Hindlimb muscle (tissue), 1 donor: ENCODE results near the gene GRM7. TPM values are rescaled to one million over a fixed set of nuclear protein-coding genes. Genes with fewer than 3 reads are reported as not detected.

Source experiments
- DNase-seq: peaks from one replicate; pipeline ENCODE4 v3.0.0-alpha.2; 2013
- polyA plus RNA-seq: library from polyadenylated mRNA; unstranded; fragments of 120-200 nt; gene quantifications from one replicate; pipeline ENCODE4 v1.2.1, GENCODE V29; 2013; ENCODE audit not compliant: insufficient read length

The GRM7 gene
- polyA plus RNA-seq, 1 donor = not detected

GRCh38 chr3:7678521-7678920, 817.6 kb downstream of the GRM7 start:
- DNase-seq = no peak

GRCh38 chr3:7682822-7683229, 821.9 kb downstream of the GRM7 start:
- peak; percentile 15 for DNase-seq

- DNase-seq = no peak
These were observed 822.5 kb downstream of the GRM7 start for GRCh38 chr3:7683426-7683825.

- DNase-seq = no peak
These were observed 823.3 kb downstream of the GRM7 start for GRCh38 chr3:7684182-7684715.

DNA sequence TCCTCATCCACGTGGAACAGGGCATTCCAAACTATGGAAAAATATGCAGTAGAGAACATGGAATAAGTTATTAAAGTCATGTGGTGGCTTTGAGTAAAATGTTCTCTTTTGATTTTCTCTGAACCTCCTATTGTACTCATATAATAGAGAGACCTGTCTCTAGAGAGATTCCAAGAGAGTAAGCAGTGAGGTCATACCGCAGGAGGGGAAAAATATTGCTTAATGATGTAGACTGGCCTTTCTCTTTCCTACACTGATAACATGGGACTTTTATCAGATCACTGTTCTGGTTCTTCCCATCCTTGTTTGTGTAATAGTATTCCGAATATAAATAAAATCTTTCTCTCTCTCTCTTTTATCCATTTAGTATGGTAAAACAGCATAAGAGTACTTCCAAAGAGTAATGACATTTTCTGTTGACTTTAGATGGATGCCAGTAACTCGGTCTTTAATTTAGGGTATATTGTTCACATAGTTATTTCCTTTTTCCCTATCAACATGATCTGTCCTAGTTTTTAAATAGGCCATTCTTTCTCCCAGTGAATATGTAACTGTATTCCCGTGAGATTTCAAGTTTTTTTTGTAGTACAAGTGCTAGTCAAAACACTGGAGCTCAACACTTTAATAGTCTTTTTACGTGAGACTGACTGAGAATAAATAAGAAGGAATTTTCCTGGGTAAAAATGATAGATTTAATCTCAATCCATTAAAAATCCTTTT, 826.7 kb downstream of the GRM7 start:
- DNase-seq = no peak

- DNase-seq = no peak
These were observed 832.0 kb downstream of the GRM7 start for GRCh38 chr3:7692866-7693265.

- DNase-seq = no peak
These were observed 833.1 kb downstream of the GRM7 start for GRCh38 chr3:7693976-7694375.

DNA sequence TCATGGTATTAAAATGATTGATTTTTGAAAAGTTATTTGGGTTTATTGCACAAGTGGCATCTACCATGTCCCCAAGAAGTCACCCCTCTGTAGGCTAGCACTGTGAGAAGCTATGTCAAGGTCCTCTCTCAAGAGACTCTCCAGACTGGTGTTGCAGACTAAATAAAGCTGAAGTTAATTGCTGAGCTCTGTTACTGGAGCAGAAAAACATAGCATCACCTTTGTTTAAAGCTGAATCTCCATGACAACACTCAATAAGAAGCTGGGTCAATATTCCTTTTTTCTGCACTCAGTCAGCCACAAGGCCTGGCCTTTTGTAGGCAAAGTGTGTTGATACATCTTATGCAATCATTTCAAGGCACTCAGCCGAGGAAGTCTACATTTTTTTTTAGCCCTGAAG, 834.1 kb downstream of the GRM7 start:
- DNase-seq = no peak

DNA sequence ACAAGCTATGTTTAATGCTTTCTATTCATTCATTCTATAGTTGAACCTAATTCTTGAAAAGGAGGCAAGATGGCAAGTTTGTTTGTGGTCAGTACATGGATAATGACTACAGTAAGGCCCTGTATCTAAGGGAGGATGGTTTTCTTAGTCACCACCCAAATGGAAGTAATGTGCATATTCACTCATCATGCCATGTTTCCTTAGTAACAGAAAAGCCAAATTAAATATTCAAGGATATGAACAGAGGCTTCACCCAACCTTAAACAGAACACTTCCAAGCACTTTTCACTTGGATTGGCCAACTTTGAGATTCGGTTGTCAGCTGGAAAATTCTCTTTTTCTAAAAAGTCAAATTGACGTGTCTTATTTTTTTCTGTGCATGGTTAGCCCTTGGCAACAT, 835.4 kb downstream of the GRM7 start:
- no peak for DNase-seq

DNA sequence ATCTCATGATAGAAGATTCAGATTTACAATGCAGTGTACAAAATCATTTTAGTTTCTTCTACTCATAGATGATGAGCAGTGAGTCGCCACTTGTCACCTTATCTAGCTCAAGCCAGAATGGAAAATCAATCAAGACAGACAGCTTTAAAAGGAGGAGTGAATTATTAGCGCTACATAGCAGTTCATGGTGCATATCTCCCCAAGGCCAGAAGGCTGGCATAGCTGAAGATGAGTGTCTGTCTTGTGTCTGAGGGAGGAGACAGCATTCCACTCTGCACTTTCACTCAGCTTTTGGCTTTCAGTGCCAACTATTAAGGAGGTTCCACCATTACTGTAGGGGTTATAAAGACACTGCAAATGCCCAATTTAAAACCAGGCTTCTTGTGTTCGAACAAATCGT, 836.6 kb downstream of the GRM7 start:
- DNase-seq = no peak

GRCh38 chr3:7700539-7700938, 839.6 kb downstream of the GRM7 start:
- no peak for DNase-seq

DNA sequence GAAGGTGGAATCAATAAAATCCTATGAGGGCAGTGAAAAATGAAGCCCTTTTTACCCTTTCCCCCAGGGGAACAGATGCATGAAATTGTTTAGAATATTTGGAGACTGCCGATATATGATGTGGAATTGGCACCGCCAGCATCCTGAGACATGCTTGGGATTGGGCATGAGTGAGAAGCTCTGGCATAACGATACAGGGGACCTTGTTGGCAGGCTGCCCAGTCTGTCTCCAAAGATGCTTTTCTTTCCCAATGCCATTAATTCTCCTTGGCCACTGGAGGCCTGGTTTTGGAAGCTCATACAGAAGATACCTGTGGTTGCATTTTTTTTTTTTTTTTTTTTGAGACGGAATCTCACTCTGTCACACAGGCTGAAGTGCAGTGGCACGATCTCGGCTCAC, 840.1 kb downstream of the GRM7 start:
- DNase-seq = no peak

DNA sequence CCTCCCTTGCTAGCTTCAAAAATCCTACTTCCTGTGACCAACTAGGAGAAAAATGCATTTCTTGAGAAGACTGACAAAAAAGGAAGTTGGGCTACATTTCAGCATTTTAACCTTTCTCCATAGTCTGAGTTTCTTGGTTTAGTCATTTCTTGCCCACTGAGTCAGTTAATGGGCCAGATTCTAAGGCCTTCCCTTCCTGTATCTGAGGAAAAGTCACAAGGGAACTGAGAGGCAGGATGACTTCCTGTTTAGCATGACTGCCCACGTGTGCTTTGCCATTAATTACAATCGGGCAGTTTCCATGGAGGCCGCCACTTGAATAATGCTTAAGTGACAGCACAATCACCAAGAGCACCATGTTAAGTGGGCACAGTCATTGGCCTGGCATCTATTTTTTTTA, 846.3 kb downstream of the GRM7 start:
- no peak for DNase-seq

DNA sequence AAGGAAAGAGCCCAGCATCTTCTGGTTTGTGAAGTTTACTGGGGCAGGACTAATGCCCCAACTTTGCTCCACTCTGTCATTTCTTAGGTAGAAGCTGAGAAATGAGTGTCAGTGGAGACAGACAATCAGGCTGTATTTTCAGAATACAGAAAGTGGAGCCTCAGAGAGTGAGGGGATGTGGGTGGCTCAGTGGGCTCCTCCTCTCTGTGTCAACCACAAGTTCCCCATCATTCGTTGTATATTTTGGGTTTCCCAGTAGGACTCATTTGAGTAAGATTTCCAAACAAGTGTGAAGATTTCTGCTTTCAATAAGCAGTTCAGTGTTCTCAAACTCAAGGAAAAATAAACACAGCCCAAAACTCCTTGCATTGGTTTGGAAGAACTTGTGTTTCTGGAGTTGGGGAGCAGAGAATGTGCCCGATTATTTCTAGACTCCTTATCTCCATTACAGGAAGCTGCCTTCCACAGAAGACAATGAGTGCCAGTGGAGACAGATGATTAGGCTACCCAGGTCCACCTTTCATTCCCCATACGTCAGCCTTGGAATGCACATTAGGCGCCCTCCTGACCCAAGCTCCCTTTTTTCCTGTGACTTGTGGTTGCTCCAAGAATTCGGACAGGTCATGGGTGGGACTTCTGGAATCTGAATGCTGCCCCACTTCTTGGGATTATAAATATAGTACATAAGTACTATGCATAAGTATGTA, 848.6 kb downstream of the GRM7 start:
- no peak for DNase-seq

DNA sequence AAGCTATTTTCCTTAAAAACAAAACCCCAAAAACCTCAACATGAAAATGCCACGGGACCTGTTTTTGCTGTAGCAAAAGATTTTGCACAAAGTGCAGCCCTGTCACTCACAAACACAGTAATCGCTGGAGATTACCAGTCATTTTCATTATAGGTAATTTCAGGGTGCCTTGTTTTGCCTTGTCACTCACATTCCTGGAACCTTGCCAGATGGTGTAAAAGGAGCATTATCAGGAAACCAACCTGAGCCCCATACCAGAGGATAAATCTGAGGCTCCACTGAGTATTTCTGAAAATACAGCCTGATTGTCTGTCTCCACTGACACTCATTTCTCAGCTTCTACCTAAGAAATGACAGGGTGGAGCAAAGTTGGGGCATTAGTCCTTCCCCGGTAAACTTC, 849.4 kb downstream of the GRM7 start:
- DNase-seq = no peak

DNA sequence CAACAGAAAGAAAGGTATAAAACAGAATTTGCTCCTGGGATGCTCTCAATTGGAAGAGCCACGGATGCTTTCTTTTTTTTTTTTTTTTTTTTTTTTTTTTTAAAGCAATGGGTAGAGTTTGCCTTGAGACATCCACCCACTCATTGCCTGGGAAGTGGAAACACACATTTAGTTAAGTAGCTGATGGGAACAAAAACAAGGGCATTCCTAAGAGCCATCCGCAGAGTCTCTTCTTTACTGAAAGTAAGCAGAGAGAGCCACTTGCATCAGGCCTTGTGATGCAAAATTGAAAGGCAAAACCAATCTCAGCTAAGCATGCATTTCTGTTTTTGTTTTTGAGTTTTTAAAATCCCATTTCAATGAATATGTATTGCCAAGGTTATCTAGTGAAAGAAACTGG, 852.8 kb downstream of the GRM7 start:
- no peak for DNase-seq

DNA sequence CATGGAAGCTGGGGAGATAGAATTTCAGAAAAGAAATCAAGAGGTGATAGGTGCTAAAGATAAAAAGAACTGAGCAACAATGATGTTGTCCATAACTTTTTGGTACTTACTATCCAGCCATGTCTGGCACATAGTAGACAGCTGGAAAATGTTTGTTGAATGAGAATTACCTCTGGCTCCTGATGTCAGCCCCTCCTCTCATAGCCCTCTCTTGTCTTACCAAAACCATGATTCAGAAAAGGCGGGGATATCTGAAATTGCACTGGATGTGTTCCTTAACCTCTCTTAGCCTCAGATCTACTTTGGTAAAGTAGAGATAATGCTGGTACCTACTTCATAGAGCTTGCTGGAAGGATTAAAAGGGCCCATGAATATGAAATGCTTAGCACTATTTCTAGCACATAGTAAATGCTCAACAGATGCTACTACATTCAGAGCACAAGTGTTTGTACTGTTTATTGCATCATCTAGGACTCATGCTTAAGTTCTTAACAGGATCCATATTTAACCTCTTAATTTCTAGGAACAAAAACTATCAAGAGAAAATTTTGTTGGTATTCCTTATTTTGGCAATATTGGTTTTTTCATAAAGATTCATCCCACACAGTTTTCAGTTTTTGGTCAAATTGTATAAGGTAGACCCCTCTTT, 859.9 kb downstream of the GRM7 start:
- no peak for DNase-seq

DNA sequence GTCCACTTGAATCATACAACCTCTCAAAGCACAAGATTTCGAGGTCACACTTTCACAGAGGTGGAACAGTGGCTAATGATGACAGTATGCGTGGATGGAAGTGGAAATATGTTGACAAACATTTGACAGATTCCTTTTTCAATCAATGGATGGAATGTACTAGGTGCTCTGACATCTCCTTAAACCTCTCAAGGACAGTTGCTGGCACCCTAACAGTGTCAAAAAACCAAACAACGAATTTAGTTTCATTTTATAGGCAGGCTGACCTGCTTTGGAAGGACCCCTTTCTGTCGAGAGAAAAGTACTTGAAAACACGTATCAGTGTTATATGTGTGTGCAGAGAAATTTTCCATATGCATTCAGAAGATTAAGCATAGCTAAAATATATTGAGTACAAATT, 861.0 kb downstream of the GRM7 start:
- DNase-seq = no peak

GRCh38 chr3:7728566-7729519, 867.9 kb downstream of the GRM7 start:
- DNase-seq = no peak

DNA sequence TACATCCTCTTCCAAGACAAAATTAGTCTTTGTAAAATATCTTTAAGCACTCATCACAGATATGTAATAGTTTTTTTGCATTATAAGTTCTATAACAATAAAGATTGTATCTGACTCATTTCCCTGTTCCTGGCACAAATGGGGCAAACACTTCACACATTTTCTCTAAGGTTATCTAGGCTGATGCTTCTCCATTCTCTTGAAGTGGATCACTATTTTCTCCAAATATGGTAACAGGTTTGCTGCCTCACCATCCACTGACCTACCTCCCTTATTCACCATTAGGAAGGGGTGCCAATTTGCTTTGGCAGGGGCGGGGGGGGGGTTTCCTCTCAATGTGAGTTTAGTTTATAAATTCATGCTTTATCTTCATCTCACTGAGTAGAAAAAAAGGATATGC, 873.0 kb downstream of the GRM7 start:
- DNase-seq = no peak

DNA sequence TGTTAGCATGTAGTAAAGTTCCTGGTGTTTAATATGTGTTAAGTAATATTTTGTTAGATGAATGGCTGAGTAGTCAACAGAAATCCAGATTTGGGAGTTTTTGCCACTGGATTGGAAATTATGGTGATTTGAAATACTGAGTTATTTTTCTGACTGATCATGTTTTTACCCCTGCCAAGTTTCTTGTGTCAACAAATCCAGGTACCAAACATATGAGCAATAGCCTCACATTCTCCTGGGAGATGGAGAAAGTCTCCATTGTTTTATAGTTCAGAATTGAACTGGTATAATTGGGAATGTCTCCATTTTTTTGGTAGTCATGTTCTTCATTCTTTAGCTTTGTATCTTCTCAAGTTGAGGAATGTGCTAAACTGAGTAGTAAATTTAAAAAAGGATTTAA, 873.5 kb downstream of the GRM7 start:
- DNase-seq = no peak

DNA sequence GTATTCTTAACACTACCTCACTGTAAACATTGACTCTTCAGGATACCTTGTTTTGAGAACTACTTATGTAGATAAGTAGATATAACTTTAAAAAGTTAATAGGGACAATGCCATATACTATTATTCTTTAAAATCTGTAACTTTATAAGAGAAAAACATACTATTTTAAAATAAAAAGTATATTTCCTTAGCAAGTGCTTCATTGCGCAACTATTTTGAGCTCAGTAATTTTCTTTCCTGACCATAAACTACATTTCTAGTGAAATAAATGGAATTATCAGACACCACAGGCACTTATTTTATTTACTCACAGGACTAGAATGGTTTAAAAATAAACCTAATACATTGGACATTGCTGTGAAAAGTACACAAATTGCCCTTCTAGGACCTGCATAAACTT, 876.3 kb downstream of the GRM7 start:
- no peak for DNase-seq

DNA sequence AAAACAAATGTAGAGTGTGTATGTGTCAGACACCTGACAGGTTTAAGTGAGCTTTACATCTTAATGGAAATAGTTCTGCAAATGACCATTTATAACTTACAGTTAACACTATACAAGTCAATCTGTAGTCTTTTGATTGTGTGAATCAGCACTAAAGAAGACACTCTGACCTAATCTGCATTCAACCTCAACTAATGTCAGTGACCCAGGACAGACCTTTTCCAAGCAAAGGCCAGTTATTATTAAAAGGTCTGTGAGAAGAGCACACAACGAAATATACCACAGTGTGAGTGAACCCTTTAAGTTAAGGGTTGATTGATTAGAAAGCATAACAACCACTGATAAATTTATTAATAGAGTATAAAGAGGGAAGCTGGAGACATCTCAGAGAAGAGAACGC, 878.8 kb downstream of the GRM7 start:
- no peak for DNase-seq
